Measurements from ENCODE around the gene GLIPR1L1.

GLIPR1L1 gene

GRCh38 chr12:75390156-75390898 is 55.9 kb downstream of the GLIPR1L1 start:
- no peak for TF ChIP-seq CTCF (conservative IDR thresholded peaks at IDR 0.05; ENCODE audit: control insufficient read depth, insufficient read depth, low read depth, low read length)
- H3K4me3 ChIP-seq (ENCODE audit: control insufficient read depth, low read depth, low read length), result peak overlapping the region; percentile 57
- DNase-seq (ENCODE audit: low read depth), result no peak

GRCh38 chr12:75390899-75391538 is 56.5 kb downstream of the GLIPR1L1 start, which contains the start of gene GLIPR1L2:
Gene GLIPR1L2, plus strand, starts transcription at chr12:75391089. Its CDS starts 28 bp downstream, at chr12:75391117.
- H3K4me3 ChIP-seq (ENCODE audit: control insufficient read depth, low read depth, low read length), result peak within 1 kb of the TSS; percentile 71
- peak; percentile 87 for TF ChIP-seq CTCF (conservative IDR thresholded peaks at IDR 0.05; ENCODE audit: control insufficient read depth, insufficient read depth, low read depth, low read length)
- peak; percentile 97 for DNase-seq (ENCODE audit: low read depth)

GRCh38 chr12:75404231-75404630 is 69.8 kb downstream of the GLIPR1L1 start:
- no peak for TF ChIP-seq CTCF (conservative IDR thresholded peaks at IDR 0.05; ENCODE audit: control insufficient read depth, insufficient read depth, low read depth, low read length)

GRCh38 chr12:75407683-75408082 is 73.2 kb downstream of the GLIPR1L1 start:
- TF ChIP-seq CTCF (conservative IDR thresholded peaks at IDR 0.05; ENCODE audit: control insufficient read depth, insufficient read depth, low read depth, low read length), result no peak
- no peak for DNase-seq (ENCODE audit: low read depth)
- no peak overlapping the region for H3K4me3 ChIP-seq (ENCODE audit: control insufficient read depth, low read depth, low read length)

More at GRCh38 chr12:75404231-75404630, 69.8 kb downstream of the GLIPR1L1 start:
- H3K4me3 ChIP-seq (ENCODE audit: control insufficient read depth, low read depth, low read length), result no peak overlapping the region
- DNase-seq (ENCODE audit: low read depth), result no peak

DNA sequence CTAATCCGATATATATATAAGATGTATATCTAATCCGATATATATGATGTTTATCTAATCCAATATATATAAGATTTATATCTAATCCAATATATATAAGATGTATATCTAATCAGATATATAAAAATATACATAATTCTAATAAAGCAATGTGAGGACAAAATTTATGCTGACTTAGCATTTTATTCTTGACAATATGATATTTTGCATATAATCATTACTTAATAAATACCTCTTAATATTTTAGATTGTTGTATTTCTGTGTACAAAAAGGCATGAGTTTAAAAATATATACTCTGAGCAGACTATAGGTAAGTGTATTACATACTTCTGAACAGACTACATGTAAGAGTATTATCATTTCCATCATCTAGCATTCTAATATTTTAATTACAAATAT is 75.4 kb downstream of the GLIPR1L1 start:
- H3K4me3 ChIP-seq (ENCODE audit: control insufficient read depth, low read depth, low read length), result no peak overlapping the region
- TF ChIP-seq CTCF (conservative IDR thresholded peaks at IDR 0.05; ENCODE audit: control insufficient read depth, insufficient read depth, low read depth, low read length), result no peak
- no peak for DNase-seq (ENCODE audit: low read depth)

- no peak for DNase-seq (ENCODE audit: low read depth)
- H3K4me3 ChIP-seq (ENCODE audit: control insufficient read depth, low read depth, low read length), result no peak overlapping the region
- no peak for TF ChIP-seq CTCF (conservative IDR thresholded peaks at IDR 0.05; ENCODE audit: control insufficient read depth, insufficient read depth, low read depth, low read length)
Observed at GRCh38 chr12:75414671-75415070, 80.2 kb downstream of the GLIPR1L1 start.
